GM19324 (cell line): ENCODE data around the gene ANKRD36C.
"Not testable (repeated sequence)": the region's sequence is repeated elsewhere in the genome, so short reads cannot be mapped to it uniquely, and the experiment has no call there.

Source experiments
- ATAC-seq: cut with Tn5 transposase; IDR thresholded peaks from one replicate; pipeline ENCODE4 v1.9.1; 2021; ENCODE audit warnings: mild to moderate bottlenecking, moderate library complexity; ENCODE audit not compliant: unreplicated experiment, low FRiP score

ANKRD36C gene

GRCh38 chr2:95991351-95992094 is at the start of gene ANKRD36C:
Gene ANKRD36C, minus strand, starts transcription at chr2:95991824. Its CDS starts 116 bp downstream, at chr2:95991708.
- peak; percentile 96 for ATAC-seq

GRCh38 chr2:96035554-96035953 is 43.9 kb upstream of the ANKRD36C start:
- not testable (repeated sequence) for ATAC-seq

- not testable (repeated sequence) for ATAC-seq
Measured at GRCh38 chr2:96034792-96035191, 43.2 kb upstream of the ANKRD36C start, which contains the start of gene GPAT2. Gene GPAT2, minus strand, starts transcription at chr2:96034916. Its CDS starts 2,557 bp downstream, at chr2:96032359.

GRCh38 chr2:96033997-96034396 is 42.4 kb upstream of the ANKRD36C start:
- ATAC-seq: not testable (repeated sequence)

GRCh38 chr2:96027725-96028325 is 36.2 kb upstream of the ANKRD36C start:
- not testable (repeated sequence) for ATAC-seq

GRCh38 chr2:96025755-96026154 is 34.1 kb upstream of the ANKRD36C start:
- ATAC-seq: not testable (repeated sequence)

GRCh38 chr2:96025194-96025492 is 33.5 kb upstream of the ANKRD36C start:
- ATAC-seq: no peak

GRCh38 chr2:96024336-96025193 is 32.9 kb upstream of the ANKRD36C start:
- no peak for ATAC-seq

GRCh38 chr2:96023701-96024100 is 32.1 kb upstream of the ANKRD36C start:
- not testable (repeated sequence) for ATAC-seq

- ATAC-seq: not testable (repeated sequence)
Measured at GRCh38 chr2:96022701-96023447, 31.2 kb upstream of the ANKRD36C start.

GRCh38 chr2:96022126-96022525 is 30.5 kb upstream of the ANKRD36C start:
- ATAC-seq: not testable (repeated sequence)

- not testable (repeated sequence) for ATAC-seq
Measured at GRCh38 chr2:96021142-96021541, 29.5 kb upstream of the ANKRD36C start.

GRCh38 chr2:96019909-96020590 is 28.4 kb upstream of the ANKRD36C start:
- ATAC-seq: not testable (repeated sequence)

GRCh38 chr2:96016321-96016720 is 24.7 kb upstream of the ANKRD36C start:
- not testable (repeated sequence) for ATAC-seq

- not testable (repeated sequence) for ATAC-seq
Measured at GRCh38 chr2:96012792-96013264, 21.2 kb upstream of the ANKRD36C start.

- ATAC-seq: not testable (repeated sequence)
Measured at GRCh38 chr2:96012086-96012791, 20.6 kb upstream of the ANKRD36C start.

GRCh38 chr2:96011129-96011455 is 19.5 kb upstream of the ANKRD36C start:
- not testable (repeated sequence) for ATAC-seq

- ATAC-seq: peak; percentile 98
Measured at GRCh38 chr2:96010320-96011128, 18.9 kb upstream of the ANKRD36C start.
